GM21515 (cell line): ENCODE measurements around the gene TNFAIP2.

Experiments
- ATAC-seq: cut with Tn5 transposase; IDR thresholded peaks from one replicate; pipeline ENCODE4 v1.9.1; 2021; ENCODE audit not compliant: unreplicated experiment

TNFAIP2 gene

DNA sequence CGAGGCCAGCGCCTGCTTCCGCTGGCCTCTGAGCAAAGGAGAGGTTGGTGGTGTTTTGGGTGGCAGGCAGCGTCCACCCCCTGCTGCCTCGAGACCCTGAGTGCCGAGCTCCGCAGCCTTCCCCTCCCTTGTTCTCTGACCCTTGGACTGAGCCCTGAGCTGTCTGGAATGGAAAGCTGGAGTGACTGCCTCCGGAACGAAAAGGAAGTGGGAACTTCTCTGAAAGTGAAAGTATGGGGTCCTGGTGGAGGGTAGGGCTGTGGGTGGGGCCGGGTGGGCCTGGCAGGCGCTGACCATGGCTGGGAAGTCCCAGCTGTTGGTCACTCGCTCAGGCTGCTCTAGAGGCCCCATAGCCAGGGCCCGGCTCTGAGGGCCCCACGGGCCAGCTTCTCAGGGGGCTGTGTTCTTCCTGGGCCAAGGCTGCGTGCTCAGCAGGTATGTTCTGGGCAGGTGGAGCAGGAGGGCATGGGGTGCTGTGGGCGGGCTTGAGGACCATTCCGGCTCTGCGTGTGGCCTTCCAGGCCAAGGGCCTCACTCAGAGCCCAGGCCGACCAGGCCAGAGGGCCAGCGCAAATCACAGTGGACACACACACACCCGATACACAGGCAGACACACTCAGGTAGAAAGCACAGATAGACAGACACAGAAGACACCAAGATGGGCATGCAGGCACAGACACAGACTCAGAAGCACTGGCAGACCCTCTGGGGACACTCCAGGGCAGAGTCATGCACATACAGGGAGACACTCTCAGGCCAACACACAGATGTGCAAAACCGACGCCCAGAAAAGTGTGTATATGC is 28.7 kb upstream of the TNFAIP2 start, which contains the start of gene EXOC3L4:
TSS of gene EXOC3L4 (plus strand) at position 320 of the 804 bp plus-strand sequence. CDS start 5,495 bp downstream, outside the sequence.
- no peak for ATAC-seq

DNA sequence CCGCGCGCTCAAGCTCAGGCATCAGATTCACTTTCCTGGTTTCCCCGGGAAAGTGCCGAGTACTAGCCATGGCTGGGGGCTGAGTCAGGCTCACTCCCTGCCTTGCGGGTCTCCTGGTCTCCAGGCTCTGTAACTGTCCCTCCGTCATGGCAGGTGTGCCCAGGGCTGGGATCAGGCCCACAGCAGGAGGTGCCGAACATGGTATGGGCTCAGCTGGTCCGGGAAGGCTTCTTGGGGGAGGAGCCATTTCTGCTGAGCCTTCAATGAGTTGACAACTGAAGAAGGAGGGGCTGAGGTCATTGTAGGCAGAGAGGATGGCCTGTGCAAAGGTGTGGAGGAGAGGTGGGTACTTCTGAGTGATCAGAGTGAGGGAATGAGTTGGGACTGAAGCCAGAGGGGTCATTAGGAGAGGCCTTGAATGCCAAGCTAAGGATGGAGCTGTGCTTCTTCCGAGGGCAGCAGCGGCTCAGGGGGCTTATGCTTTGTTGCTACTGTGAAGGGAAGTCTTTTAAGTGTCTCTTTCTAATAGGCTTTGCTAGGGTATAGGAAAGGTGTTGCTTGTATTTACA is 28.0 kb upstream of the TNFAIP2 start:
- ATAC-seq: no peak

DNA sequence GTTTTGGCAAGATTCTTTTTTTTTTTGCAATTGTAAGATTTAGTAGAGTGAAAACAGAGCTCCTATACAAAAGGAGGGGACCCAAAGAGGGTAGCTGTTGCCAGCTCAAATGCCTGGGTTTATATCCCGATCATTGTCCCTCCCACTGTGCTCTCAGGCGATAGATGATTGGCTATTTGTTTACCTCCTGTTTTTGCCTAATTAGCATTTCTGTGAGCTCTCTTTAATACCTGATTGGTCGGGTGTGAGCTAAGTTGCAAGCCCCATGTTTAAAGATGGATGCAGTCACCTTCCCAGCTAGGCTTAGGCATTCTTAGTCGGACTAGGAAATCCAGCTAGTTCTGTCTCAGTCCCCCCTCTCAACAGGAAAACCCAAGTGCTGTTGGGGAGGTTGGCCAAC is 26.9 kb upstream of the TNFAIP2 start:
- no peak for ATAC-seq

DNA sequence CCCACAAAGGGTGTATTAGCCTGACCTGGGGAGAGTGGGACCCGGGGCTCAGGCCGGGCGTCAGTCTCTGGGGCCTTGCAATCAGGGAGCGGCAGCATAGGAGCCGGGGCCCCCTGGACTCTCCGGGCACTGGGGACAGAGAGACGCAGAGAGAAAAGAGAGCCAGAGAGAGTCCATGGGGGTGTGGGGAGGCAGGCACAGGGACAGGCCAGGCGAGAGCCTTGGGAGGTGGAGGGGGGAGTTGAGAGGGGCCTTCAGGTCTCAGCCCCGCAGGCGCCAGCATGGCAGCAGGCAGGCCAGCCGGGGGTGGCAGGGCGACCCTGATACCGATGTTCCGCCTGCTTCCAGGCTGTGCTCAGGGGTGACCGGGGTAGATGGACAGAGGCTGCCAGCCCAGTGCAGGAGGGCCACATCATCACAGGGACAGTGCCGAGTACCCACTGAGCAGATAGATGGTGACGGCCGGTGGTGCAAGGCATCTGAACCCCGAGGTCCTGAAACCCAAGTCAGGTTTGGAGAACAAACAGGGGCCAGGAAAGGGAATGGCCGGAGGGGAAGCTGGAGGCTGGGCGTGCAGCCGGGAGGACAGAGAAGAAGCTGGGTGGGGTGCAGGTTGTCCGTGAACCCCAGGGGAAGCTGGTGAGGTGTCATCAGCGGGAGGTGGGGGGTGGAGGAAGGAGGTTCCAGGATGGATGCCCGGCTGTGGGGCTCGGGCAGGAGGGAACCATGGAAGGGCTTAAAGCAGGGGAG is 25.8 kb upstream of the TNFAIP2 start:
- ATAC-seq: no peak

DNA sequence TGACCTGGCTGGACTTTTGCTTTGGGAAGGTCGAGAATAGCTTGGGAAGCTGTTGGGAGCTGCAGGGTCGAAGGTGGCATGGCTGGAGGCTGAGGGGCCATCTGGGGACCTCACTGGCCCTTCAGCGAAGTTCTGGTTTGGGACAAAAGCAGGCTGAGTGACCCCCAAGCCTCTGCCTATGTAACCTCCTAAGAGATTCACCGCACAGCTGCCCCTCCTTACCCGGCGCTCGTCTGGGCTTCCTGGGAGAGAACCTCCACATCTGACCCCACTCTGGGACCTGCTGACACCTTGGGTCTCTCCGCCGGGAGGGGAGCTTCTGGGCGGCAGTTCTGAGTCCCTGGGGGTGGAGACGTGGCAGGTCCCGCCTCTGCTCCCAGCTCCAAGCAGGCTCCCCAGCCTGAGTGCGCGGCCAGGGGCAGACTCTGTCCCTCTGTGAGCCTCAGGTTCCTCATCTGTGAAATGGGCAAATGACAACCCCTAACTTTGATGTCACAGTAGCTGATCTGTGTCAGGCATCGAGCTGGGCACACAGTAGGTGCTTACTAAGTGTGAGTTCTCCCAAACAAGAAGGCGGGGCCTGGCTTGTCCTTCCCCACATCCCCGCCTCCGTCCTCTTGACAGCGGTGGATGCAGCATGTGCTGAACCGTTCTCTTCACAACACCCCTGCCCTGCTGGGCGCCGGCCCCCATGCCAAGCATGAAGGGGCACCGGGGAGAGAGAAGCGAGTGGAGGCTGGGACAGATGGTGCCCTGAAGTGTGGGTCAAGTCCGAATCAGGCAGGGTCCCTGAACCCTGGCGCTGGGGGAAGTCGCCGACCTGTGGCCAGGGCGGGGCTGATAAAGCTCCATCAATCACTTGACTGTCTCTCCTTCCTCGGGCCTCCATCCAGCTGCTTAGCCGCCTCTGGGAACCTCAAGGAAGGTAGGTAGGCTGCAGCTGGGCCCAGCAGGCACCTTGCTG is 25.0 kb upstream of the TNFAIP2 start:
- no peak for ATAC-seq

DNA sequence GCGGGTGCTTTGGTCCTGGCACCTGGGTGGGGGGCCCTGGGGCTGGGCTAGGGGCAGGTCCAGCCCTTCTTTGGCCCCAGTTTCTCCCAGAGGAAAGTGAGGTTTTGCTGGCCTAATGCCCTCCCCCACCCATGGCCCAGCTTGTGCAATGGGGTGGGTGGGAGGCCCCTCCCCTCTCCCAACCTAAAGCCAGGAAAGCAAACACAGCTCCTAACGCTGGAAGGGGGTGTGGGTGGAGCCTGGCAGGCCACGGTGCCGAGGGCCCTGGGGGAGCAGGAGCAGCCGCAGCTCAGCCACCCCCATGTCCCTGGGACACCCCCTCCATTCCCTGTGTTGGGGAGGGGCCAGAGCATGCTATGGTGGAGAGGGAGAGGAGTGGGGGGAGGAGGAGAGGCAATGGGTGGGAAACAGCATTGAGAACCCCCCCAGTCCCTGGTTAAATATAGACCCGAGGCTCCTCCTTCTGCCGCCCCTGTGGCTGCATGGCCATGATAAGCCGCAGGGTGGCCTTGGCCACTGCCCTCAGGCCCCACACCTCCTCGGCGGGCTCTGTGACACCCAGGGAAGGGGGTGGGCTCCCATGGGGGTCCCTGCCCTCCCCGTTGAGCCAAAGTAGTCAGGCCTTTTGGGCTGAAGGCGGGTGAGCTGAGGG is 24.1 kb upstream of the TNFAIP2 start:
- ATAC-seq: no peak

DNA sequence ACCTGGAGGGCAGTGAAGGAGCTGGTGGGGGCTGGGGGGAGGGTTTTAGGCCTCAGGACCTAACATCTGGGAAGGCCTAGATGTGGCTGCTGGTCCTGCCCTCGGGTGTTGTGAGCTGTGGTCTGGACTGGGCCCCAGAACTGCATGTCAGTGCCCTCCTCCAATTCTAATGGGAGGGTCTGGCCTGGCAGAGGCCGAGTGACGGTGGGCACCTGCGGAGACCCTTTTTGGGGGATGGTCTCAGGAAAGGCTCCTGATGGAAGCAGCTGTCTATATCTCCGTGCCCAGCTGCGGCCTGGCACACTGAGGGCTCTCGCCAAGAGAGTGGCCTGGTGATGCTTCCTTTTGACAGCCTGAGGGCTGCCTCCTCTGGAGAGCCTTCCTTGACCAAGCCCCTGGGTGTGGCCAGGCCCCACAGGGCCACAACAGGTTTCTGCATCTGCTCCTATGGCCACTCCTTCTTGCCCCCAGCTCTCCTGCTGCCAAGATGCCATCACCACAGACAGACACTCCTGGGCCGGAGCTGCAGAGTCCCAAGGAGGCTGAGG is 23.5 kb upstream of the TNFAIP2 start:
- ATAC-seq: no peak

DNA sequence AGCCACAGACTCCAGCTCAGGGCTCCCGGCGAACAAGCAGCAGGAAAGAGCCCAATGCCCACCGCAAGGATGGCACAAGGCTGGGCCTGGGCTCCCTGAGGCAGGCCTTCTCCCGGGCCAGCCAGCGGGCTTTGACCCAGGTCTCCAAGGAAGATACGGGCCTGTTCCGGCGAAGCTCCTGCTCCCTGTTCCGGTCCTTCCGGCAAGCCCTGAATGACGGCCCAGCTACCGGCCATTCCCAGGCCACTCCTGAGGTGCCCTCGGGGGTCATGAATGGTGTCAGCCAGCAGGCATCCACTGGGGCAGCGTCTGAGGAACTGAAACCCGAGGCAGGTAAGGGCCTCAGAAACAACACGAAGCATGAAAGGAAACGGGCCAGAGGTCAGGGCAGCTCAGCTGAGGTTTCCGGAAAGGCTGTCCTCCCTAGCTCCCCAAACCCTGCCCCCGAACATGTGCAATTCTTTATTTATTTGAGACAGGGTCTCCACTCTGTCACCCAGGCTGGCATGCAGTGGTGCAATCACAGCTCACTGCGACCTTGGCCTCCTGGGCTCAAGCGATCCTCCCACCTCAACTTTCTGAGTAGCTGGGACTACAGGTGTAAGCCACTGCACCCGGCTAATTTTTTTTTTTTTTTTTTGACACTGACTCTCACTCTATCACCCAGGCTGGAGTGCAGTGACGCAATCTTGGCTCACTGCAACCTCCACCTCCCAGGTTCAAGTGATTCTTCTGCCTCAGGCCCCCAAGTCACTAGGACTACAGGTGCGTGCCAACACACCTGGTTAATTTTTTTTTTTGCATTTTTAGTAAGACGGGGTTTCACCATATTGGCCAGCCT is 22.8 kb upstream of the TNFAIP2 start:
- no peak for ATAC-seq

DNA sequence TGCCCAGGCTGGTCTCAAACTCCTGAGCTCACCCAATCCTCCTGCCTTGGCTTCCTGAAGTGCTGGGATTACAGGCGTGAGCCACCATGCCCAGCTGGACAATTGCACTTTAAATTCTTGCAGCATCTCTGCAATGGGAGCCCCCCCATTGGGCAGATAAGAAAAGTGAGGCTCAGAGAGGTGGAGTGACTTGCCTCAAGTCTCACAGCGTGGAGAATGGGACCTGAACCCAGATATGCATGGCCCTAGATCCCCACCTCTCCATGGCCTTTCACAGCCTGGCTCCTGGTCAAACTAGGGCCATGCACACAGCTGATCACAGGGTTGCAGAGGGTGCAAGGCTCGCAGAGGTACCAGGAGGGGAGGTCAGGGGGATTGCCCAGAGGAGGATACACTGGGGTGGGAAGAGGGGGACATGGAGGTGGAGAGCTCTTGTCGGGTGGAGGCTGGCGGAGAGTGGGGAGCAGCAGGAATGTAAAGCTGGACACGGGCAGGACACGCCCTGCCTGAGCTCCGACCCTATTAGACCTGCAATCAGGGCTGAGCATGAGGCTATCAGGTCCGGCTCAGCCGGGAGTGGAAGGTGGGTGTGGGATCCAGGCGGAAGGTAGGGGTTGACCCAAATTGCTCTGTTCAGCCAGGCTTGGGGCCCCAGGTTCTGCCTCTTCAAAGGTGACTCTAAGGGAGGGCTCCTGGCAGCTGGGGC is 21.9 kb upstream of the TNFAIP2 start:
- no peak for ATAC-seq

DNA sequence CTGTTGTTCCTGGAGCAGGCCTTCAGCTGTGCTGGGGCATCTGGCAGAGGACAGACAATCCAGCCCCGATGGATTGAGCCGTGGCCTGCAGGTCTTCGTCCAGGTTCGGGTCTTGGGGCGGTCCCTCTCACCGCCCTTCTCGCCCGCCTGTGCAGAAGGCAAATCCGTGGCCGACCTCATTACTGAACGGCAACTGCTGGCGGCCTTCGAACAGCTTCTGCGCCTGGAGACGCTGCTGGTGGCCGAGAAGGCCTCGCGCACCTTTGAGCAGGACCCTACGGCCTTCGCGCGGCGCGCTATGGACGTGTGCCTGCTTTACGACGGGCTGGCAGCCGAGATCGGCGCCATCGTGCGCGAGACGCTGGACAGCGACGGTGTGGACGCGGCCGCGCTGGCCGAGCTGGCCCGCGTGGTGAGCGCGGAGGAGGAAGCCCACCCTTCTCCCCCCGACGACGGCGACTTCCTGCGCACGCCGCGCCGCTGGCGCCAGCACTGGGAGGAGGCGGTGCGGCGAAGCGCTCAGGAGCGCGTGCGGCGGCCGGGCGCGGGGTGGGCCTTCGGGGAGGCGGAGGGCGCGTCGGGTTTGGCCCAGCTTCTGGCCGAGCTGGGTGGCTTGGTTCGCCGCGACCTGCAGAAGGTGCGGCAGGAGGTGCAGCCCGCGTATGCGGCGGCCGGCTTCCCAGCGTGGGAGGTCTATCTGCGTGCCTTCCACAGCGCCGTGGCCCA is 21.1 kb upstream of the TNFAIP2 start:
- no peak for ATAC-seq

DNA sequence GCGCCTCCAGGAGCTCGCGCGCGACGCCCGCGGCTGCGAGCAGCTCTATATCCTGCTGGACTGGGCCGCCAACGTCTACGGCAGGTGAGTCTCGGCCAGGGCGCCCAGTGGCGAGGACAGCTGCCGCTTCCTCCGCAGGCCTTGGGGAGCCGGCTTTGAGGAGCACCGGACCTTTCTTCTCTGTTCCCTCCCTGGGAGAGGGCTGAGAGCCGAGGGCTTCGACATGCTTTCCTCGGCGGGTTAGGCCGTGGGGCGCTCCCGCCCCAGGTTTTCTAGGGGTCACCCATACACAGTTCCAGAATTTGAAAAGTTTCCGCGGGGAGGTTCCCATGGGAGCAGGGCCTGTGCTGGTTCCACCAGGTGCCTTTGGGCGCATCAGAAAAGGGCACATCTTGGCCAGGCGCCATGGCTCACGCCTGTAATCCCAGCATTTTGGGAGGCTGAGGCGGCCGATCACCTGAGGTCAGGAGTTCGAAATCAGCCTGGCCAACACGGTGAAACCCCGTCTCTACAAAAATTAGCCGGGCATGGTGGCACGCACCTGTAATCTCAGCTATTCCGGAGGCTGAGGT is 20.5 kb upstream of the TNFAIP2 start:
- no peak for ATAC-seq

DNA sequence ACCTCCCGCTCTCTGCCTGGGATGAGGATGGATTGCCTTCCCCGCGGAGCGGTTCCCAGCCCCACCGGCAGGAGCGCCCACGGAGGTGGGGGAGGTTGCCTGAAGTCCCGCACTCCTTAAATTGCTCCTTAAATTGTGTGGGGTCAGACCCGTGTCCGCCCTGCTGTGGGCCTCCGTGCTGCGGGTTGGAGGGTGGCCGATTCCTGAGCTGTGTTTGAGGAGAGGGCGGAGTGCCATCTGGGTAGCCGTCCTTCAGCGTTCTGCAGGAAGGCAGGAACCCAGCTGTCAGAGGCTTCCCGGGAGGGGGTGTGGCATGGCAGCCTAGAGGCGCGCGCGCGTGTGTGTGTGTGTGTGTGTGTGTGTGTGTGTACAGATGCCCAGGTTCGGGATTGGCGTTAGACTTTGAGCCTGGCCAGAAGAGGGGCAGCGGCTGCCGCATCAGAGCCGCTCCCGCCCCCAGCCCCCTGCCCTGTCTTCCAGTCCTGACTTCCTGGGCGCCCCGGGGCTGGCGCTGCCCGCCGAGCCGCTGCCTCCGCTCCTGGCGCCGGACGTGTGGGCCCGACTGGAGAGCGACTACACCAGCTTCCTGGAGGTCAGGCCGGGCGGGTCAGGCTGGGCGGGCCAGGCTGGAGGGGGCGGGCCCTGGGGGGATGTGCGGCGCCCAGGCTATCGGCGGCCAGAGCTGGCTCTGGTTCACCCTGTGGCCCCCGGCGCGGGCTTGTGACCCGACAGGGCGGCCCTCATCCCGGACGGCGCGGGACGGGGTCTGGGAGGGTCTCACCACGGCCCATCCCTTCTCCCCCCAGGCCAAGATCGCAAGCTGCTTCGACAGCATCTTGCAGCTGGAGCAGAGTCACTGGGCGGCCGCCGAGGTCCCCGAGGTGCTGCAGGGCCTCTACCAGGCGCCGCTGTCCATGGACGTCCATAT is 19.5 kb upstream of the TNFAIP2 start:
- no peak for ATAC-seq

DNA sequence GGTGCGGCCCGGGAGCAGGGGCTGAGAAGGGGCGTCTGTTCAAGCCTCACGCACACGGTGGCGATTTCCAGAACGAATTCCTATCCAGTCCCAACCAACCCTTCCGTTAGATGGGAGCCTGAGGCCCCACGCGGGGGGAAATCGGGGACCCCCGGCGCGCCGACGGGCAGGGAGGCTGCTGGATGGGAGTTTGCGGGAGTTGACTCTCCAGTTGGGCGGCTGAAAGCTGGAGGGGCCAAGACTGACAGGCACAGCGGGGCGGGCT is 18.9 kb upstream of the TNFAIP2 start:
- ATAC-seq: no peak

DNA sequence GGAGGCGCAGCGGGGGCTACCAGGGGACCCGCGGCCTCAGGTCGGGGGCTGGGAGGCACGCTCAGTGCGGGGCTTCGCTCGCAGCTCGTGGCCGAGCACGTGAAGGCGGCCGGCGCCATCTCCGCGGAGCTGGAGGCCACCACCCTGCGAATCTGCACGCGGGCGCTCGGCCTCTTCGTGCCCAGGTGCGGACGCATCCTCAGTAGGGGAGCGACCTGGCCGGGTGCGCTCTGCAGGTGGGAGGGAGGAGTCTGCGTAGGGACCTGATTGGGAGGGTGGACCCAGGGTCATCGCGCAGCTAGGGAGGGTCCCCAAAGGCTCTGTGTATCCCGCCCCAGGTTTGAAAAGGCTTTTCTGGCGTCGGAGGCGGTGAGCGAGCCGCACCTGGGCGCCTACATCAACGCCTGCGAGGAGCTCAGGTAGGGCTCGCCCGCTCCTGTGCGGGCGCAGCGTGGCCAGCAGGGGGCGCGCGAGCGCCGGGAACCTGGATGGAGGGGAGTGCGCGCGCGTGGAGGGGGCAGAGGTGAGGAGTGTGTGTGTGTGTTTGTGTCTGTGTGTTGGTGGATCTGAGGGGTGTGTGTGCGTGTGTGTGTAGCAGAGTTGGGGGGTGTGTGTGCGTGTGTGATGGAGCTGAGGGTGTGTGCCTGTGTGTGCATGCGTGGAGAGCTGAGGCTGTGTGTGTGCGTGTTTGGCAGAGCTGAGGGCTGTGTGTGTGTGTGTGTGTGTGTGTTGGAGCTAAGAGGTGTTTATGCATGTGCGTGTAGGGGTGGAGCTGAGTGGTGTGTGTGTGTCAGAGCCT is 18.4 kb upstream of the TNFAIP2 start:
- no peak for ATAC-seq

DNA sequence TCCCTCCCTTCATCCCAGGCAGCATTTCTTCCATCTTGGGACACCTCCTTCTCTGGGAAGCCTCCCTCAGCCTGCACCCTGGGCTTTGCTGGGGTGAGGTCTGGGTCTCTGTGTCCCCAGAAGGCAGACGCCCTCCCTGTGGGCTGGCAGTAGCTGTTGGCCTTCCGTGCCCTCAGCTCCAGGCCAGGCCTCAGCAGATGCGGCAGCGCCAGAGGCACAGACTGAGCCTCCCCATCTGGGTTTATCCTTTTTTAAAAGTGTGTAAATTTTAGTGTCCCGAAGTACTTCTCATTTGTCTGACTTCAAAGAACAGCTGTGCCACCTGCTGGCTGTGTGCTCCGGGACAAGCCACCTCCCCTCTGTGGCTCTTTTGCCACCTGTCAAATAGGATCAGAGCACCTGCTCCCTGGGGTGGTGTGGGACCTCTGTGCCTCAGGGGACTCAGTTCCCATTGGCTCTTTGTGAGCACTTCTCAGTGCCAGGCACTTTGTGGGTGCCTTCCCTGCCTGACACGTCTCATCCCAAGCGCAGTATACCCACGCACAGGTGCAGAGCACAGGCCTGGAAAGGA is 17.6 kb upstream of the TNFAIP2 start:
- no peak for ATAC-seq

DNA sequence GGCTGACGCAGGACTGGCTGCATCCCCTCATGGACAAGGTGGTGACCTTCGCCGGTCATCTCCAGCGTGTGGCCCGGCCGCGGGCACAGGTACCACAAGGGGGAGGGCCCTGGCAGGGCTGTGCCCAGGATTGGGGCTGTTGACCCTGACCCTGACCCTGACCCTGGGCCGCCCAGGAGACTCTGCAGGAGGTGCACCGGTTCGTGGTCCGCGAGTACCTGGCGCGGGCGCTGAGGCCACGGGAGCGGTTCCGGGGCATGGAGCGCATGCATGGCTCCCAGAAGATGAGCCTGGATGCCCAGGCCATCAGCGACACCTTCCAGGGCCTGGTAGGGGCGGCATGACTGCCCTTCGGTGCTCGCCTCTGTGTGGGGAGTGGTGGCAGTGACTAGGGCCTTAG is 15.8 kb upstream of the TNFAIP2 start:
- ATAC-seq: no peak
